Astrocyte (in vitro differentiated cells and primary cell): ENCODE measurements around the gene MFAP3L. TPM values are rescaled to one million over a fixed set of nuclear protein-coding genes. Genes with fewer than 3 reads are reported as not detected.

ENCODE experiments used
- DNase-seq: peaks from one replicate; pipeline ENCODE4 v3.0.0-alpha.2; 2010; ENCODE audit warnings: low read depth
- FAIRE-seq: peaks from 2 replicates; lab custom pipeline; 2011; peaks lifted over from hg19 to GRCh38; lab: Jason Lieb, UNC
- H2AFZ ChIP-seq: 2 replicates; pipeline ENCODE4 v1.6.0; 2012; ENCODE audit warnings: low read depth, low read length, inconsistent platforms
- H3K27ac ChIP-seq: 2 replicates; pipeline ENCODE4 v1.5.1; 2011; ENCODE audit warnings: low read depth, low read length, inconsistent platforms
- H3K27me3 ChIP-seq: 2 replicates; pipeline ENCODE4 v1.6.0; 2011; ENCODE audit warnings: low read length, inconsistent platforms; ENCODE audit not compliant: insufficient read depth
- H3K36me3 ChIP-seq: 2 replicates; pipeline ENCODE4 v1.5.1; 2011; ENCODE audit warnings: low read length, inconsistent platforms; ENCODE audit not compliant: insufficient read depth
- H3K4me1 ChIP-seq: 2 replicates; pipeline ENCODE4 v1.5.1; 2011; ENCODE audit warnings: low read length, inconsistent platforms; ENCODE audit not compliant: insufficient read depth
- H3K4me2 ChIP-seq: 2 replicates; pipeline ENCODE4 v1.6.0; 2012; ENCODE audit warnings: low read length, inconsistent platforms
- H3K4me3 ChIP-seq: 2 replicates; pipeline ENCODE4 v1.5.1; 2011; ENCODE audit warnings: low read depth, mild to moderate bottlenecking, low read length, inconsistent platforms; ENCODE audit not compliant: insufficient read depth
- H3K79me2 ChIP-seq: 2 replicates; pipeline ENCODE4 v1.6.0; 2012; ENCODE audit warnings: mild to moderate bottlenecking, low read length, inconsistent platforms; ENCODE audit not compliant: insufficient read depth
- H3K9ac ChIP-seq: 2 replicates; pipeline ENCODE4 v1.6.0; 2012; ENCODE audit warnings: mild to moderate bottlenecking, low read length, inconsistent platforms
- H3K9me3 ChIP-seq: 2 replicates; pipeline ENCODE4 v1.5.1; 2012; ENCODE audit warnings: low read depth, mild to moderate bottlenecking, low read length, inconsistent platforms; ENCODE audit not compliant: insufficient read depth
- H4K20me1 ChIP-seq: 2 replicates; pipeline ENCODE4 v1.6.0; 2012; ENCODE audit warnings: low read length, inconsistent platforms; ENCODE audit not compliant: insufficient read depth
- H3K27ac Mint-ChIP-seq: one replicate; pipeline ENCODE4 v1.8.0; 2021; ENCODE audit warnings: mild to moderate bottlenecking, mixed read lengths; ENCODE audit not compliant: unreplicated experiment
- H3K27me3 Mint-ChIP-seq: one replicate; pipeline ENCODE4 v1.8.0; 2021; ENCODE audit warnings: low read depth, mixed read lengths; ENCODE audit not compliant: unreplicated experiment
- H3K36me3 Mint-ChIP-seq: one replicate; pipeline ENCODE4 v1.8.0; 2021; ENCODE audit warnings: low read depth, mixed read lengths; ENCODE audit not compliant: unreplicated experiment
- H3K4me1 Mint-ChIP-seq: one replicate; pipeline ENCODE4 v1.8.0; 2021; ENCODE audit warnings: low read depth, mixed read lengths; ENCODE audit not compliant: unreplicated experiment
- H3K4me3 Mint-ChIP-seq: one replicate; pipeline ENCODE4 v1.8.0; 2021; ENCODE audit warnings: mild to moderate bottlenecking, moderate library complexity, mixed read lengths; ENCODE audit not compliant: unreplicated experiment
- H3K9me3 Mint-ChIP-seq: one replicate; pipeline ENCODE4 v1.8.0; 2021; ENCODE audit warnings: mild to moderate bottlenecking, mixed read lengths; ENCODE audit not compliant: unreplicated experiment
- EZH2 ChIP-seq: IDR thresholded peaks from 2 replicates; pipeline ENCODE4 v1.6.1; 2012; ENCODE audit warnings: mild to moderate bottlenecking, low read length, inconsistent platforms; ENCODE audit not compliant: insufficient read depth
- total RNA-seq: library from RNA; stranded (reverse); gene quantifications from 2 replicates; pipeline ENCODE4 v1.2.1, GENCODE V29; 2021
- TF ChIP-seq, protein P1 (sequence below): IDR thresholded peaks from 2 replicates; pipeline ENCODE4 v1.5.1; 2011; ENCODE audit warnings: low read depth, mild to moderate bottlenecking, inconsistent platforms, low read length, moderate library complexity; ENCODE audit not compliant: insufficient read depth

The MFAP3L gene
- total RNA-seq, 1 donor from 2014 or later, result 30.2 TPM

DNA sequence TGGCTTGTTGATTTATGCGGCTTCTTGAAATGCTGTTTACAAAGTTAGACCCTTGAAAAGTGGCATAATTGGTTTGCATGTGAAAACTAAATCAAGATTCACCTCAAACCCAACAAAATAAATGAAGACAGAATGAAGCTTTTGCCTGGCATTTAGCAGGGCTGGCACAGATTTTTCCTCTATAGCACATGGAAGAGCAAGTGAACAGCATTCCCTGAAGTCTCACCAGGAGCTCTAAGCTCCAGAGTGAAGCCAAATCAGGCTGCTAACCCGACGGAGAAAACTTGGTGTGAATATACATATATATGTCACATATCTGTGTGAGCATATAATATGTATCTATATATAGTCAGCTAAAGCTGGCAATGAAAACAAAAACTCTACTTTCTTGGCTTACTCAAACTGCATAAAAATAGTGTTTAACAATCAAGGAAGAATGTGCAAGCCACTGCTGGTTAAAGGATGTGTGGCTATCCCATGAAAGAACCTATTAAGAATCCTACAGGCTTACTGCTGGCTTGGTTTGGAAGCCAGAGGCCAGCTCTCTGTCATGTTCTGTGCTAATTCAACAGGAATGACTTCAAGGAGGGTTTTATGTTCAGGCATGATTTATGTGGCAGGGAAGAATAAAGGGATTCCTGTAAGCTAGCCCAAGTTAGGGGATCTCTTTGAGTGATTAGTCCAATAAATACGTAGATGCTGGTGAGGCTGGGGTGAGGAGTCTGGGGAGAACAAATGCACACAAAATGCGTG, 69.9 kb downstream of the MFAP3L start:
- Mint-ChIP-seq H3K4me1 (peaks cover 4% of the 10 kb centered on the region), H3K36me3 (no peaks in the 10 kb centered on the region), H3K27ac (no peak overlapping the region), H3K9me3 (no peaks in the 10 kb centered on the region), H3K4me3 (no peak overlapping the region), H3K27me3 (no peaks in the 10 kb centered on the region)
- Histone ChIP-seq H3K4me2 (no peak overlapping the region), H3K9ac (no peak overlapping the region), H2AFZ (no peak overlapping the region), H3K36me3 (no peaks in the 10 kb centered on the region), H3K27ac (no peak overlapping the region), H3K27me3 (no peaks in the 10 kb centered on the region), H3K4me3 (no peak overlapping the region), H4K20me1 (no peaks in the 10 kb centered on the region), H3K9me3 (no peaks in the 10 kb centered on the region), H3K79me2 (no peaks in the 10 kb centered on the region), H3K4me1 (no peaks in the 10 kb centered on the region)
- FAIRE-seq (peak; percentile 9), DNase-seq (peak; percentile 55)
- TF ChIP-seq, protein P1, sequence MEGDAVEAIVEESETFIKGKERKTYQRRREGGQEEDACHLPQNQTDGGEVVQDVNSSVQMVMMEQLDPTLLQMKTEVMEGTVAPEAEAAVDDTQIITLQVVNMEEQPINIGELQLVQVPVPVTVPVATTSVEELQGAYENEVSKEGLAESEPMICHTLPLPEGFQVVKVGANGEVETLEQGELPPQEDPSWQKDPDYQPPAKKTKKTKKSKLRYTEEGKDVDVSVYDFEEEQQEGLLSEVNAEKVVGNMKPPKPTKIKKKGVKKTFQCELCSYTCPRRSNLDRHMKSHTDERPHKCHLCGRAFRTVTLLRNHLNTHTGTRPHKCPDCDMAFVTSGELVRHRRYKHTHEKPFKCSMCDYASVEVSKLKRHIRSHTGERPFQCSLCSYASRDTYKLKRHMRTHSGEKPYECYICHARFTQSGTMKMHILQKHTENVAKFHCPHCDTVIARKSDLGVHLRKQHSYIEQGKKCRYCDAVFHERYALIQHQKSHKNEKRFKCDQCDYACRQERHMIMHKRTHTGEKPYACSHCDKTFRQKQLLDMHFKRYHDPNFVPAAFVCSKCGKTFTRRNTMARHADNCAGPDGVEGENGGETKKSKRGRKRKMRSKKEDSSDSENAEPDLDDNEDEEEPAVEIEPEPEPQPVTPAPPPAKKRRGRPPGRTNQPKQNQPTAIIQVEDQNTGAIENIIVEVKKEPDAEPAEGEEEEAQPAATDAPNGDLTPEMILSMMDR, result no peak
- no peak for TF ChIP-seq EZH2

DNA sequence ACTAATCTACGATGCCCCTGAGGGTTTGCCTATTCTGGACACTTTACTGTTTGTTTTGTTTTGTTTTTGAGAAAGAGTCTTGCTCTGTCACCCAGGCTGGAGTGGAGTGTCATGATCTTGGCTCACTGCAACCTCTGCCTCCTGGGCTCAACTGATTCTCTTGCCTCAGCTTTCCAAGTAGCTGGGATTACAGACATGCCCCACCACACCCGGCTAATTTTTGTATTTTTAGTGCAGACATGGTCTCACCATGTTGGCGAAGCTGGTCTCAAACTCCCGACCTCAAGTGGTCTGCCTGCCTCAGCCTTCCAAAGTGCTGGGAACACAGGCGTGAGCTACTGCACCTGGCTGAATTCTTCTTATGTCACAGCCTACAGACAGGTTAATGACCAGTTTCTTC, 70.7 kb downstream of the MFAP3L start:
- Mint-ChIP-seq H3K4me1 (peaks cover 4% of the 10 kb centered on the region), H3K36me3 (no peaks in the 10 kb centered on the region), H3K27ac (no peak overlapping the region), H3K9me3 (no peaks in the 10 kb centered on the region), H3K4me3 (no peak overlapping the region), H3K27me3 (no peaks in the 10 kb centered on the region)
- Histone ChIP-seq H2AFZ (no peak overlapping the region), H3K27ac (no peak overlapping the region), H3K9ac (no peak overlapping the region), H3K79me2 (no peaks in the 10 kb centered on the region), H3K4me1 (no peaks in the 10 kb centered on the region), H4K20me1 (no peaks in the 10 kb centered on the region), H3K9me3 (no peaks in the 10 kb centered on the region), H3K4me3 (no peak overlapping the region), H3K36me3 (no peaks in the 10 kb centered on the region), H3K27me3 (no peaks in the 10 kb centered on the region), H3K4me2 (no peak overlapping the region)
- no peak for TF ChIP-seq EZH2
- DNase-seq, result no peak
- no peak for FAIRE-seq

DNA sequence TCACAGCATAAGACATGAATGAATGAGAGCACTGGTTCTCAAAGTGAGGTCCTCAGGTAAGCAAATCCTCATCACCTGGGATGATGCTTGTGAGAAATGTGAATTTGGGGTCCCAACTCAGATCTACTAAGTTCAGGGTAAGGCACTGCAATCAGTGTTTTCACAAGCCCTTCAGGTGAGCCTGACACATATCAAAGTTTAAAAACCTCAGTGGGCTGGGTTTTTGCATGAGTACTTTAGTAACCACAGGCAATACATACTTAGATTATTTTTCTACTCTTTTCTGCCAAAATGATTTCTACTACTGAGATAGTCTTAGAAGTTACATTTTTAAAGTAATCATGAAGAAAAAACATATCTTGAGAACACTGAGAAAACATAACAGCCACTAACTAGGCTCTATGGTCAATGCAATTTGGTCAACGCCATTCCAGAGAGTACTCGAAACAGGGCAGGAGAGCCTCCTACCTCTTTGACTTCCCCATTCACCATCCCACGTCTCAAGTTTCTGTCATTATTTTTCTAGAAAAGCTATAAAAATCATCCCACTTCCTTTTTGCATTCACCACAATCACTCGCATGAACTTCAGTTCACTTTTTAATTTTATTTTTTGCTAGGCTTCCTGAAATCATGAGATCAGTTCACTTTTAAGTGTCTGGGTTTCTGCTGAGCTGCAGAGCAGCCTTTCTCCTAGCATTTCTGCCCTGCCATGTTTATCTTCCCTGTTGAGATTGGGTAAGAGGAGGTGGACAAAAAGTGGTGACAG, 73.8 kb downstream of the MFAP3L start:
- Mint-ChIP-seq H3K9me3 (no peaks in the 10 kb centered on the region), H3K4me3 (no peak overlapping the region), H3K4me1 (peaks cover 4% of the 10 kb centered on the region), H3K27ac (no peak overlapping the region), H3K36me3 (no peaks in the 10 kb centered on the region), H3K27me3 (peaks cover 7% of the 10 kb centered on the region)
- no peak overlapping the region for H3K9ac ChIP-seq
- no peaks in the 10 kb centered on the region for H3K4me1 ChIP-seq
- TF ChIP-seq, protein P1, result no peak
- TF ChIP-seq EZH2, result no peak
- no peak overlapping the region for H3K4me3 ChIP-seq
- H2AFZ ChIP-seq, result no peak overlapping the region
- no peak for DNase-seq
- no peaks in the 10 kb centered on the region for H3K27me3 ChIP-seq
- no peak for FAIRE-seq
- H3K79me2 ChIP-seq, result no peaks in the 10 kb centered on the region
- no peak overlapping the region for H3K27ac ChIP-seq
- H3K9me3 ChIP-seq, result no peaks in the 10 kb centered on the region
- no peaks in the 10 kb centered on the region for H4K20me1 ChIP-seq
- H3K36me3 ChIP-seq, result no peaks in the 10 kb centered on the region
- H3K4me2 ChIP-seq, result no peak overlapping the region
